ENCODE measurements around the gene TMEM248. TPM values are rescaled to one million over a fixed set of nuclear protein-coding genes. Genes with fewer than 3 reads are reported as not detected.
"Not testable (repeated sequence)": the region's sequence is repeated elsewhere in the genome, so short reads cannot be mapped to it uniquely, and the experiment has no call there.

Gene TMEM248
- total RNA-seq, 1 experiment from 2014 or later, result 97.2 TPM

GRCh38 chr7:66970310-66970709 lies 49.3 kb downstream of the TMEM248 start:
- no peaks in the 10 kb centered on the region for H3K27me3 ChIP-seq (replicated peaks)
- no peak overlapping the region for H3K27ac ChIP-seq
- peaks cover 6% of the 10 kb centered on the region for H3K4me1 ChIP-seq (replicated peaks)
- no peaks in the 10 kb centered on the region for H3K36me3 ChIP-seq
- H3K9me3 ChIP-seq (replicated peaks), result no peaks in the 10 kb centered on the region
- no peak overlapping the region for H3K4me3 ChIP-seq
- DNase-seq (ENCODE audit: low read depth in 1 of 2, low spot score in 2 of 2), result no peak

- no peak overlapping the region for H3K4me3 ChIP-seq
- no peaks in the 10 kb centered on the region for H3K36me3 ChIP-seq
- H3K9me3 ChIP-seq (replicated peaks), result no peaks in the 10 kb centered on the region
- no peaks in the 10 kb centered on the region for H3K4me1 ChIP-seq (replicated peaks)
- H3K27ac ChIP-seq, result no peak overlapping the region
- no peak for DNase-seq (ENCODE audit: low read depth in 1 of 2, low spot score in 2 of 2)
- no peaks in the 10 kb centered on the region for H3K27me3 ChIP-seq (replicated peaks)
Observed at GRCh38 chr7:66974986-66975590, 54.1 kb downstream of the TMEM248 start.

GRCh38 chr7:66978312-66978711 lies 57.3 kb downstream of the TMEM248 start:
- not testable (repeated sequence) for H3K36me3 ChIP-seq; H3K4me1 ChIP-seq (replicated peaks); H3K4me3 ChIP-seq; H3K27me3 ChIP-seq (replicated peaks); DNase-seq (ENCODE audit: low read depth in 1 of 2, low spot score in 2 of 2); H3K27ac ChIP-seq; H3K9me3 ChIP-seq (replicated peaks)

- not testable (repeated sequence) for H3K27me3 ChIP-seq (replicated peaks); H3K9me3 ChIP-seq (replicated peaks); H3K4me1 ChIP-seq (replicated peaks); H3K36me3 ChIP-seq; DNase-seq (ENCODE audit: low read depth in 1 of 2, low spot score in 2 of 2); H3K4me3 ChIP-seq; H3K27ac ChIP-seq
Observed at GRCh38 chr7:66979013-66979412, 58.0 kb downstream of the TMEM248 start.

- H3K27ac ChIP-seq; H3K4me3 ChIP-seq; H3K9me3 ChIP-seq (replicated peaks); DNase-seq (ENCODE audit: low read depth in 1 of 2, low spot score in 2 of 2); H3K4me1 ChIP-seq (replicated peaks); H3K36me3 ChIP-seq; H3K27me3 ChIP-seq (replicated peaks): not testable (repeated sequence)
Observed at GRCh38 chr7:66980336-66980735, 59.3 kb downstream of the TMEM248 start.

GRCh38 chr7:66989552-66989951 lies 68.5 kb downstream of the TMEM248 start:
- H3K9me3 ChIP-seq (replicated peaks); H3K27me3 ChIP-seq (replicated peaks); DNase-seq (ENCODE audit: low read depth in 1 of 2, low spot score in 2 of 2); H3K4me3 ChIP-seq; H3K4me1 ChIP-seq (replicated peaks); H3K27ac ChIP-seq: not testable (repeated sequence)
- peaks cover 31% of the 10 kb centered on the region for H3K36me3 ChIP-seq

- H3K36me3 ChIP-seq, result peaks cover 20% of the 10 kb centered on the region
- peak overlapping the region; percentile 91 for H3K27ac ChIP-seq
- H3K27me3 ChIP-seq (replicated peaks); H3K4me1 ChIP-seq (replicated peaks); DNase-seq (ENCODE audit: low read depth in 1 of 2, low spot score in 2 of 2); H3K9me3 ChIP-seq (replicated peaks): not testable (repeated sequence)
- peak overlapping the region; percentile 50 for H3K4me3 ChIP-seq
Observed at GRCh38 chr7:66994051-66994450, 73.0 kb downstream of the TMEM248 start.

- not testable (repeated sequence) for H3K4me1 ChIP-seq (replicated peaks); H3K9me3 ChIP-seq (replicated peaks); H3K27me3 ChIP-seq (replicated peaks)
- peak; percentile 81 to 85 for DNase-seq (ENCODE audit: low read depth in 1 of 2, low spot score in 2 of 2)
- peak overlapping the region; percentile 91 for H3K27ac ChIP-seq
- H3K36me3 ChIP-seq, result peaks cover 18% of the 10 kb centered on the region
- peak overlapping the region; percentile 50 for H3K4me3 ChIP-seq
Observed at GRCh38 chr7:66994691-66995049, 73.6 kb downstream of the TMEM248 start.

GRCh38 chr7:66995050-66995776 lies 74.2 kb downstream of the TMEM248 start, which contains the start of gene SBDS:
TSS of gene SBDS (minus strand) at chr7:66995586. CDS start at chr7:66995417, 169 bp downstream.
- peak; percentile 97 for DNase-seq (ENCODE audit: low read depth in 1 of 2, low spot score in 2 of 2)
- Histone ChIP-seq H3K36me3 (peaks cover 18% of the 10 kb centered on the region), H3K4me3 (peak within 1 kb of the TSS; percentile 50), H3K27ac (peak within 1 kb of the TSS; percentile 91)
- H3K27me3 ChIP-seq (replicated peaks); H3K4me1 ChIP-seq (replicated peaks); H3K9me3 ChIP-seq (replicated peaks): not testable (repeated sequence)

GRCh38 chr7:66996444-66997191 lies 75.6 kb downstream of the TMEM248 start, which contains the start of gene TYW1:
TSS of gene TYW1 (plus strand) at chr7:66996833. CDS start at chr7:66996979, 146 bp downstream.
- H3K27me3 ChIP-seq (replicated peaks); H3K9me3 ChIP-seq (replicated peaks); H3K4me1 ChIP-seq (replicated peaks): not testable (repeated sequence)
- H3K27ac ChIP-seq, result peak within 1 kb of the TSS; percentile 51
- H3K36me3 ChIP-seq, result peaks cover 17% of the 10 kb centered on the region
- peak within 1 kb of the TSS; percentile 47 for H3K4me3 ChIP-seq
- DNase-seq (ENCODE audit: low read depth in 1 of 2, low spot score in 2 of 2), result peak; percentile 98 to 99

GRCh38 chr7:67000601-67001258 lies 79.7 kb downstream of the TMEM248 start:
- H3K4me3 ChIP-seq; H3K9me3 ChIP-seq (replicated peaks); H3K27me3 ChIP-seq (replicated peaks); DNase-seq (ENCODE audit: low read depth in 1 of 2, low spot score in 2 of 2); H3K27ac ChIP-seq; H3K4me1 ChIP-seq (replicated peaks); H3K36me3 ChIP-seq: not testable (repeated sequence)

- H3K27ac ChIP-seq; H3K9me3 ChIP-seq (replicated peaks); H3K27me3 ChIP-seq (replicated peaks); H3K4me3 ChIP-seq; H3K4me1 ChIP-seq (replicated peaks); H3K36me3 ChIP-seq; DNase-seq (ENCODE audit: low read depth in 1 of 2, low spot score in 2 of 2): not testable (repeated sequence)
Observed at GRCh38 chr7:67004145-67004544, 83.1 kb downstream of the TMEM248 start.

GRCh38 chr7:67006965-67007364 lies 85.9 kb downstream of the TMEM248 start:
- no peak overlapping the region for H3K4me3 ChIP-seq
- H3K27me3 ChIP-seq (replicated peaks), result no peaks in the 10 kb centered on the region
- peaks cover 3% of the 10 kb centered on the region for H3K36me3 ChIP-seq
- no peak for DNase-seq (ENCODE audit: low read depth in 1 of 2, low spot score in 2 of 2)
- no peaks in the 10 kb centered on the region for H3K4me1 ChIP-seq (replicated peaks)
- H3K9me3 ChIP-seq (replicated peaks), result no peaks in the 10 kb centered on the region
- H3K27ac ChIP-seq, result no peak overlapping the region
